Right lobe of liver (tissue), 6 donors: Measurements from ENCODE around the gene PSMC4. TPM values are rescaled to one million over a fixed set of nuclear protein-coding genes. Genes with fewer than 3 reads are reported as not detected.
A peak's percentile ranks its signal among the peaks of the same experiment; 100 is the strongest.
"Not testable (repeated sequence)": the region's sequence is repeated elsewhere in the genome, so short reads cannot be mapped to it uniquely, and the experiment has no call there.

Experiments
- ATAC-seq, 4 donors: fragments of 200-7000 bp; cut with Tn5 transposase; one replicate each; pipeline ENCODE4 v1.9.1; 2020; ENCODE audit warnings: mild to moderate bottlenecking in 4 of 4, moderate library complexity in 4 of 4
- DNase-seq, 3 donors: peaks; one replicate each; pipeline ENCODE4 v3.0.0-alpha.2; 2020
- H3K27ac ChIP-seq, 3 donors: fragments of 200-600 bp; one replicate each; pipeline ENCODE4 v1.8.0; 2022
- H3K27me3 ChIP-seq, 2 donors: fragments of 200-600 bp; one replicate each; pipeline ENCODE4 v1.8.0; 2022
- H3K36me3 ChIP-seq, 4 donors: fragments of 200-600 bp; sonication (generic) in 1 of 4; one replicate each; pipeline versions ENCODE4 v1.5.1 to v1.8.0; 2017 to 2022; ENCODE audit warnings: control low read depth in 1 of 4
- H3K4me1 ChIP-seq, 4 donors: fragments of 200-600 bp; sonication (generic) in 1 of 4; one replicate each; pipeline versions ENCODE4 v1.5.1 to v1.8.0; 2017 to 2022; ENCODE audit warnings: control low read depth in 1 of 4
- H3K4me3 ChIP-seq, 3 donors: fragments of 200-600 bp; one replicate each; pipeline ENCODE4 v1.8.0; 2022
- H3K9me3 ChIP-seq, 4 donors: fragments of 200-600 bp; sonication (generic) in 1 of 4; one replicate each; pipeline versions ENCODE4 v1.5.1 to v1.8.0; 2017 to 2022; ENCODE audit warnings: control low read depth in 1 of 4
- CTCF ChIP-seq, 4 donors: fragments of 200-600 bp in 3 of 4; fragments of 450-650 bp in 1 of 4; IDR thresholded peaks; one replicate each; pipeline versions ENCODE4 v1.5.1 to v1.8.0; 2016 to 2022; ENCODE audit warnings: antibody characterized with exemption in 4 of 4, mild to moderate bottlenecking in 2 of 4
- POLR2A ChIP-seq: fragments of 450-650 bp; IDR thresholded peaks from one replicate; pipeline ENCODE4 v1.6.1; 2017; ENCODE audit warnings: antibody characterized with exemption, mild to moderate bottlenecking
- WGBS: methylation state at CpG from one replicate; pipeline ENCODE4 v1.1.6; 2018; ENCODE audit warnings: low coverage, low lambda C conversion rate; ENCODE audit not compliant: insufficient coverage; ENCODE audit errors: missing lambda C conversion rate; 5-methylcytosine and 5-hydroxymethylcytosine counted together
- intact Hi-C, 2 donors: fragments of 100-400 bp; cut with DNase I; formaldehyde crosslinking; loops; one replicate each; pipeline versions ENCODE4 v1.11.2 to v1.14.1; 2022
- total RNA-seq, 6 experiments: library from RNA; depleted of rRNA in 2 of 6; stranded (reverse); fragments of >200 nt in 2 of 6; fragmentation: NEBNext Ultra II Directional in 3 of 6; extraction: Animal tissue kit (Norgen Biotek cat#: 25700) in 3 of 6; gene quantifications; one replicate each; pipeline versions ENCODE4 v1.1.0 to v1.2.4, GENCODE V29; 2016 to 2023
- donor health status: DM: no; HTN: yes; CAD: no.
- donor health status: DM: no; HTN: no; CAD: no.
- donor health status: DM: no; HTN: no; CAD: no.
- donor health status: DM: no; HTN: yes; CAD: no.
- donor health status: DM: no; HTN: yes; CAD: no.

The PSMC4 gene
- total RNA-seq, 6 experiments from 2014 or later: 40.0 to 106 (median 52.5) TPM

- H3K36me3 ChIP-seq: no peaks in the 10 kb centered on the region
- no peaks in the 10 kb centered on the region for H3K9me3 ChIP-seq
- intact Hi-C loops: no loop called here
- ATAC-seq: no peak
- TF ChIP-seq POLR2A (no peak), CTCF (IDR thresholded peaks at IDR 0.05) (no peak)
- H3K4me1 ChIP-seq: no peaks in the 10 kb centered on the region
- no peak overlapping the region for H3K27ac ChIP-seq
- DNase-seq: no peak
- WGBS: 60% methylated on average over 3 of the region's 3 CpGs
- H3K27me3 ChIP-seq: no peaks in the 10 kb centered on the region
- no peak overlapping the region for H3K4me3 ChIP-seq
Measured at GRCh38 chr19:39951686-39952085, 19.3 kb upstream of the PSMC4 start.

- H3K27me3 ChIP-seq: no peaks in the 10 kb centered on the region
- no peak overlapping the region for H3K4me3 ChIP-seq
- H3K4me1 ChIP-seq: no peaks in the 10 kb centered on the region
- H3K9me3 ChIP-seq: no peaks in the 10 kb centered on the region
- 73% methylated on average over 7 of the region's 7 CpGs for WGBS
- DNase-seq (no peak), ATAC-seq (no peak)
- intact Hi-C loops: no loop called here
- TF ChIP-seq POLR2A: no peak
- TF ChIP-seq CTCF (IDR thresholded peaks at IDR 0.05): no peak
- H3K27ac ChIP-seq: no peak overlapping the region
- no peaks in the 10 kb centered on the region for H3K36me3 ChIP-seq
Measured at GRCh38 chr19:39953915-39954314, 17.1 kb upstream of the PSMC4 start.

GRCh38 chr19:39957886-39958285 is 13.1 kb upstream of the PSMC4 start:
- H3K9me3 ChIP-seq, ATAC-seq, H3K4me1 ChIP-seq, H3K27ac ChIP-seq, H3K27me3 ChIP-seq, H3K36me3 ChIP-seq, H3K4me3 ChIP-seq, intact Hi-C loops: not testable (repeated sequence)
- no CpG with 5 or more reads among the region's 5 CpGs for WGBS
- peak in 1 of 3 donors; percentile 11 for DNase-seq

- DNase-seq, H3K27me3 ChIP-seq, intact Hi-C loops, H3K36me3 ChIP-seq, H3K4me1 ChIP-seq, H3K9me3 ChIP-seq, H3K4me3 ChIP-seq, H3K27ac ChIP-seq, ATAC-seq: not testable (repeated sequence)
- 82% methylated on average over 2 of the region's 3 CpGs for WGBS
Measured at GRCh38 chr19:39958942-39959341, 12.0 kb upstream of the PSMC4 start.

GRCh38 chr19:39959407-39959806 is 11.6 kb upstream of the PSMC4 start:
- H3K4me1 ChIP-seq, H3K27ac ChIP-seq, H3K36me3 ChIP-seq, DNase-seq, ATAC-seq, H3K4me3 ChIP-seq, intact Hi-C loops, H3K9me3 ChIP-seq, H3K27me3 ChIP-seq: not testable (repeated sequence)
- 62% methylated on average over 7 of the region's 13 CpGs for WGBS

GRCh38 chr19:39963898-39964297 is 7.1 kb upstream of the PSMC4 start:
- ATAC-seq (no peak), DNase-seq (no peak)
- no peak for TF ChIP-seq POLR2A
- no peak overlapping the region for H3K4me3 ChIP-seq
- no peaks in the 10 kb centered on the region for H3K4me1 ChIP-seq
- intact Hi-C loops: no loop called here
- no peak overlapping the region for H3K27ac ChIP-seq
- H3K36me3 ChIP-seq: no peaks in the 10 kb centered on the region
- no peaks in the 10 kb centered on the region for H3K9me3 ChIP-seq
- H3K27me3 ChIP-seq: no peaks in the 10 kb centered on the region
- 65% methylated on average over 3 of the region's 3 CpGs for WGBS

- ATAC-seq (no peak), DNase-seq (no peak)
- TF ChIP-seq CTCF (IDR thresholded peaks at IDR 0.05) (no peak), POLR2A (no peak)
- 91% methylated on average over 5 of the region's 6 CpGs for WGBS
- Histone ChIP-seq H3K27me3 (no peaks in the 10 kb centered on the region), H3K4me1 (peaks cover 0 to 10% (median 4%) of the 10 kb centered on the region in 4 donors), H3K9me3 (no peaks in the 10 kb centered on the region), H3K36me3 (no peaks in the 10 kb centered on the region), H3K27ac (no peak overlapping the region), H3K4me3 (no peak overlapping the region)
- intact Hi-C loops: no loop called here
Measured at GRCh38 chr19:39966617-39967016, 4.3 kb upstream of the PSMC4 start.
